IMR-90 (cell line): ENCODE measurements around the gene GHDC. TPM values are rescaled to one million over a fixed set of nuclear protein-coding genes. Genes with fewer than 3 reads are reported as not detected.

Source experiments
- ATAC-seq: fragments of 200-7000 bp; cut with Tn5 transposase; 2 replicates; pipeline ENCODE4 v1.9.1; 2020; ENCODE audit warnings: low read depth, mild to moderate bottlenecking, moderate library complexity
- BruUV-seq: library from RNA; stranded (reverse); fragments of 400-500 nt; replicated peaks from 2 replicates; lab custom pipeline; 2021; lab: Mats Ljungman, UMichigan
- CTCF ChIA-PET: fragments of 300-600 bp; formaldehyde crosslinking; extraction: SDS; loops from one replicate; lab custom pipeline; 2021; ENCODE audit warnings: antibody characterized with exemption; lab: Yijun Ruan, JAX
- POLR2A ChIA-PET: fragments of 300-600 bp; sonication (Branson Sonifier 250); formaldehyde crosslinking; loops from one replicate; lab custom pipeline; 2022; ENCODE audit warnings: antibody characterized with exemption; ENCODE audit not compliant: unreplicated experiment; lab: Charles Lee
- DNase-seq: peaks from one replicate; pipeline ENCODE4 v3.0.0; 2013
- H2AFZ ChIP-seq: replicated peaks from 2 replicates; pipeline ENCODE3; 2013; ENCODE audit warnings: low read length, mild to moderate bottlenecking; ENCODE audit not compliant: poor library complexity
- H2AK5ac ChIP-seq: 2 replicates; pipeline ENCODE4 v1.6.1; 2013; ENCODE audit warnings: low read depth, low read length, inconsistent platforms
- H2AK9ac ChIP-seq: replicated peaks from 2 replicates; pipeline ENCODE3; 2013; ENCODE audit warnings: mild to moderate bottlenecking, low read depth, low read length, moderate library complexity; ENCODE audit not compliant: poor library complexity
- H2BK120ac ChIP-seq: 2 replicates; pipeline ENCODE4 v1.6.1; 2013; ENCODE audit warnings: low read depth, low read length, inconsistent platforms
- H2BK15ac ChIP-seq: 3 replicates; pipeline ENCODE4 v1.6.1; 2013; ENCODE audit warnings: low read depth, low read length, inconsistent platforms
- H2BK20ac ChIP-seq: 2 replicates; pipeline ENCODE4 v1.6.1; 2013; ENCODE audit warnings: low read depth, mild to moderate bottlenecking, inconsistent platforms, low read length, moderate library complexity
- H2BK5ac ChIP-seq: 2 replicates; pipeline ENCODE4 v1.6.1; 2013; ENCODE audit warnings: mild to moderate bottlenecking, low read depth, low read length, inconsistent platforms; ENCODE audit not compliant: poor library complexity, severe bottlenecking
- H3K14ac ChIP-seq: replicated peaks from 2 replicates; pipeline ENCODE4 v1.6.1; 2013; ENCODE audit warnings: low read depth, low read length, inconsistent platforms
- H3K18ac ChIP-seq: 2 replicates; pipeline ENCODE4 v1.6.1; 2013; ENCODE audit warnings: low read depth, low read length, control low read depth
- H3K23ac ChIP-seq: 2 replicates; pipeline ENCODE4 v1.6.1; 2013; ENCODE audit warnings: low read depth, low read length, inconsistent platforms
- H3K27ac ChIP-seq: 2 replicates; pipeline ENCODE4 v1.5.1; 2013; ENCODE audit warnings: mild to moderate bottlenecking, control low read depth, low read length; ENCODE audit not compliant: insufficient read depth
- H3K27me3 ChIP-seq: 2 replicates; pipeline ENCODE4 v1.6.1; 2013; ENCODE audit warnings: low read length; ENCODE audit not compliant: control insufficient read depth, insufficient read depth
- H3K36me3 ChIP-seq: 2 replicates; pipeline ENCODE4 v1.6.1; 2013; ENCODE audit warnings: low read length, mixed read lengths; ENCODE audit not compliant: control insufficient read depth, insufficient read depth
- H3K4ac ChIP-seq: 2 replicates; pipeline ENCODE4 v1.6.1; 2013; ENCODE audit warnings: low read depth, low read length, inconsistent platforms
- H3K4me1 ChIP-seq: 2 replicates; pipeline ENCODE4 v1.6.1; 2013; ENCODE audit warnings: low read length, mixed read lengths; ENCODE audit not compliant: control insufficient read depth, insufficient read depth
- H3K4me2 ChIP-seq: 2 replicates; pipeline ENCODE4 v1.6.1; 2013; ENCODE audit warnings: low read depth, mild to moderate bottlenecking, control low read depth, low read length, moderate library complexity
- H3K4me3 ChIP-seq: 2 replicates; pipeline ENCODE4 v1.5.1; 2013; ENCODE audit warnings: low read depth, mild to moderate bottlenecking, control low read depth, low read length, moderate library complexity; ENCODE audit not compliant: insufficient read depth
- H3K56ac ChIP-seq: 2 replicates; pipeline ENCODE4 v1.6.1; 2013; ENCODE audit warnings: low read length, inconsistent platforms; ENCODE audit not compliant: insufficient read depth; ENCODE audit errors: extremely low read depth
- H3K79me1 ChIP-seq, 2 experiments: 2 replicates each; pipeline ENCODE4 v1.6.1; 2013; ENCODE audit warnings: low read length in 2 of 2, inconsistent platforms in 1 of 2, low read depth in 1 of 2
- H3K9ac ChIP-seq: 2 replicates; pipeline ENCODE4 v1.6.1; 2013; ENCODE audit warnings: low read depth, low read length, control low read depth
- H3K9me1 ChIP-seq: 2 replicates; pipeline ENCODE4 v1.6.1; 2013; ENCODE audit warnings: low read length, inconsistent platforms; ENCODE audit not compliant: insufficient read depth
- H3K9me3 ChIP-seq: 2 replicates; pipeline ENCODE4 v1.6.1; 2013; ENCODE audit warnings: low read length; ENCODE audit not compliant: control insufficient read depth, insufficient read depth
- H4K20me1 ChIP-seq: 2 replicates; pipeline ENCODE4 v1.6.1; 2013; ENCODE audit warnings: low read length, inconsistent platforms; ENCODE audit not compliant: insufficient read depth
- H4K5ac ChIP-seq: 2 replicates; pipeline ENCODE4 v1.6.1; 2013; ENCODE audit warnings: mild to moderate bottlenecking, low read depth, low read length, control low read depth
- H4K8ac ChIP-seq, 2 experiments: 2 replicates each; pipeline ENCODE4 v1.6.1; 2013; ENCODE audit warnings: low read depth in 2 of 2, low read length in 2 of 2, control low read depth in 1 of 2, inconsistent platforms in 1 of 2
- H4K91ac ChIP-seq: 2 replicates; pipeline ENCODE4 v1.6.1; 2013; ENCODE audit warnings: low read depth, low read length, inconsistent platforms; ENCODE audit not compliant: insufficient read depth
- BHLHE40 ChIP-seq: fragments of 150-350 bp; IDR thresholded peaks from 2 replicates; pipeline ENCODE4 v1.6.1; 2016; ENCODE audit warnings: mild to moderate bottlenecking, low read depth, low read length
- CEBPB ChIP-seq: IDR thresholded peaks from 2 replicates; pipeline ENCODE4 v1.6.1; 2012; ENCODE audit warnings: low read depth, low read length, improper control_type of control experiment
- CHD1 ChIP-seq: IDR thresholded peaks from 2 replicates; pipeline ENCODE4 v1.6.1; 2012; ENCODE audit warnings: low read depth, low read length, improper control_type of control experiment
- FOS ChIP-seq: fragments of 150-350 bp; IDR thresholded peaks from 2 replicates; pipeline ENCODE4 v1.6.1; 2016; ENCODE audit warnings: low read depth, low read length
- MAFK ChIP-seq: IDR thresholded peaks from 2 replicates; pipeline ENCODE4 v1.6.1; 2012; ENCODE audit warnings: low read depth, low read length, improper control_type of control experiment
- MAZ ChIP-seq: IDR thresholded peaks from 2 replicates; pipeline ENCODE4 v1.6.1; 2012; ENCODE audit warnings: low read depth, mild to moderate bottlenecking, low read length, improper control_type of control experiment, moderate library complexity, borderline replicate concordance
- MXI1 ChIP-seq: IDR thresholded peaks from 2 replicates; pipeline ENCODE4 v1.6.1; 2012; ENCODE audit warnings: low read depth, mild to moderate bottlenecking, low read length, moderate library complexity, borderline replicate concordance
- NFE2L2 ChIP-seq: fragments of 150-350 bp; IDR thresholded peaks from 2 replicates; pipeline ENCODE4 v1.6.1; 2016; ENCODE audit warnings: low read depth, mild to moderate bottlenecking, low read length
- POLR2A ChIP-seq: IDR thresholded peaks from 2 replicates; pipeline ENCODE4 v1.6.1; 2012; ENCODE audit warnings: mild to moderate bottlenecking, low read depth, low read length
- RAD21 ChIP-seq: IDR thresholded peaks from 2 replicates; pipeline ENCODE4 v1.6.1; 2012; ENCODE audit warnings: low read length, improper control_type of control experiment
- RCOR1 ChIP-seq: IDR thresholded peaks from 2 replicates; pipeline ENCODE4 v1.6.1; 2012; ENCODE audit warnings: mild to moderate bottlenecking, low read length, improper control_type of control experiment; ENCODE audit not compliant: insufficient replicate concordance
- RFX5 ChIP-seq: IDR thresholded peaks from 2 replicates; pipeline ENCODE4 v1.8.0; 2012; ENCODE audit warnings: low read depth, mild to moderate bottlenecking, low read length, moderate library complexity
- SMC3 ChIP-seq: fragments of 150-350 bp; IDR thresholded peaks from 2 replicates; pipeline ENCODE4 v1.6.1; 2016; ENCODE audit warnings: low read depth, mild to moderate bottlenecking, antibody characterized with exemption, low read length, moderate library complexity
- WGBS, 2 experiments: methylation state at CpG; one replicate each; pipeline versions ENCODE4 v1.1.5 to v1.1.7; 2013; ENCODE audit warnings: missing lambda C conversion rate in 2 of 2; ENCODE audit not compliant: insufficient read length in 1 of 2; ENCODE audit errors: extremely low coverage in 2 of 2; 5-methylcytosine and 5-hydroxymethylcytosine counted together
- dilution Hi-C: fragments of 300-500 bp; cut with HindIII; formaldehyde crosslinking; loops from one replicate; pipeline ENCODE4 v1.14.3; 2018; ENCODE audit warnings: low sequenced_read_pairs; ENCODE audit not compliant: unreplicated experiment
- in situ Hi-C: fragments of 300-500 bp; cut with MboI; formaldehyde crosslinking; loops from 3 replicates; pipeline ENCODE4 v1.14.3; 2019; ENCODE audit warnings: low sequenced_read_pairs, inconsistent platforms, mixed read lengths
- intact Hi-C: fragments of 100-400 bp; cut with micrococcal nuclease; formaldehyde crosslinking; loops from 2 replicates; pipeline ENCODE4 v1.10.0; 2022
- polyA plus RNA-seq, 3 experiments: library from polyadenylated mRNA; depleted of rRNA; stranded (reverse); fragments of >200 nt; gene quantifications; 2 replicates each; pipeline ENCODE4 v1.2.3, GENCODE V29; 2012; ENCODE audit warnings: low replicate concordance in 1 of 3
- total RNA-seq: library from RNA; depleted of rRNA; stranded (reverse); fragments of >200 nt; gene quantifications from 2 replicates; pipeline ENCODE4 v1.2.3, GENCODE V29; 2012
- TF ChIP-seq, protein P1 (sequence below): fragments of 150-350 bp; IDR thresholded peaks from 2 replicates; pipeline ENCODE4 v1.6.1; 2016; ENCODE audit warnings: low read depth, mild to moderate bottlenecking, low read length, moderate library complexity, borderline replicate concordance
- TF ChIP-seq, protein P2 (sequence below): conservative IDR thresholded peaks from 2 replicates; pipeline ENCODE4 v1.5.1; 2012; ENCODE audit warnings: mild to moderate bottlenecking, low read depth, low read length, improper control_type of control experiment
- TF ChIP-seq, protein P3 (sequence below): fragments of 150-350 bp; IDR thresholded peaks from 2 replicates; pipeline ENCODE4 v1.6.1; 2017; ENCODE audit warnings: mild to moderate bottlenecking, antibody characterized with exemption, low read length, low read depth

Gene GHDC
- total and polyA plus RNA-seq, 2 of the 4 experiments (the other 2 are of a cell fraction): 5.2 to 8.1 TPM

DNA sequence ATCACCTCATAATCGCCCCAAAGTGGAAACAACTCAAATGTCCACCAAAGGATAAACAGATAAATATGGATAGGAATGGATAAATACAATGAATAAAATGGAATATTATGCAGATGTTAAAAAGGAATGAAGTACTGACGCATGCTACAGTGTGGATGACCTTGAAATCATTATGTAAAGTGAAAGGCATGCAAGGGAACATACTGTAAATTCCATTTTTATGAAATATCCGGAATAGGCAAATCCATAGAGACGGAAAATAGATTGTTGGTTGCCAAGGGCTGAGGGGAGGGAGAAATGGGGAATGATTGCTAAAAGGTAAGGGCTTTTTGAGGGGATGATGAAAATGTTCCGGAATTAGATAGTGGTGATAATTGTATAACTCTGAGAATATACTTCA lies 45.9 kb upstream of the GHDC start:
- Histone ChIP-seq H3K4me1 (peaks cover 2% of the 10 kb centered on the region; the same call in 1 of the 2 replicates), H2BK5ac (no peak overlapping the region), H2AK5ac (no peak overlapping the region), H4K91ac (no peak overlapping the region), H3K9me3 (no peaks in the 10 kb centered on the region), H2BK120ac (no peak overlapping the region), H3K4me3 (no peak overlapping the region), H4K20me1 (peaks cover 35% of the 10 kb centered on the region), H3K9me1 (peaks cover 11% of the 10 kb centered on the region), H3K9ac (no peak overlapping the region), H3K4ac (no peak overlapping the region), H3K18ac (no peak overlapping the region), H2BK15ac (no peak overlapping the region), H3K79me1 (peaks cover 25 to 63% of the 10 kb centered on the region in 2 experiments), H4K5ac (no peak overlapping the region), H3K56ac (no peak overlapping the region), H4K8ac (no peak overlapping the region), H2AFZ (no peak overlapping the region), H3K27ac (no peak overlapping the region), H3K36me3 (no peaks in the 10 kb centered on the region), H3K14ac (no peak overlapping the region), H3K27me3 (no peaks in the 10 kb centered on the region), H2AK9ac (no peak overlapping the region), H3K4me2 (no peak overlapping the region), H2BK20ac (no peak overlapping the region), H3K23ac (no peak overlapping the region)
- no peak for DNase-seq
- ChIA-PET POLR2A (no interaction called here), CTCF (no interaction called here)
- TF ChIP-seq MAZ: no peak
- TF ChIP-seq, protein P1, sequence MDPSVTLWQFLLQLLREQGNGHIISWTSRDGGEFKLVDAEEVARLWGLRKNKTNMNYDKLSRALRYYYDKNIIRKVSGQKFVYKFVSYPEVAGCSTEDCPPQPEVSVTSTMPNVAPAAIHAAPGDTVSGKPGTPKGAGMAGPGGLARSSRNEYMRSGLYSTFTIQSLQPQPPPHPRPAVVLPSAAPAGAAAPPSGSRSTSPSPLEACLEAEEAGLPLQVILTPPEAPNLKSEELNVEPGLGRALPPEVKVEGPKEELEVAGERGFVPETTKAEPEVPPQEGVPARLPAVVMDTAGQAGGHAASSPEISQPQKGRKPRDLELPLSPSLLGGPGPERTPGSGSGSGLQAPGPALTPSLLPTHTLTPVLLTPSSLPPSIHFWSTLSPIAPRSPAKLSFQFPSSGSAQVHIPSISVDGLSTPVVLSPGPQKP: no peak
- TF ChIP-seq RAD21: no peak
- no peak for TF ChIP-seq MXI1
- TF ChIP-seq MAFK: no peak
- no peak for TF ChIP-seq CEBPB
- no peak for TF ChIP-seq POLR2A
- TF ChIP-seq, protein P2, sequence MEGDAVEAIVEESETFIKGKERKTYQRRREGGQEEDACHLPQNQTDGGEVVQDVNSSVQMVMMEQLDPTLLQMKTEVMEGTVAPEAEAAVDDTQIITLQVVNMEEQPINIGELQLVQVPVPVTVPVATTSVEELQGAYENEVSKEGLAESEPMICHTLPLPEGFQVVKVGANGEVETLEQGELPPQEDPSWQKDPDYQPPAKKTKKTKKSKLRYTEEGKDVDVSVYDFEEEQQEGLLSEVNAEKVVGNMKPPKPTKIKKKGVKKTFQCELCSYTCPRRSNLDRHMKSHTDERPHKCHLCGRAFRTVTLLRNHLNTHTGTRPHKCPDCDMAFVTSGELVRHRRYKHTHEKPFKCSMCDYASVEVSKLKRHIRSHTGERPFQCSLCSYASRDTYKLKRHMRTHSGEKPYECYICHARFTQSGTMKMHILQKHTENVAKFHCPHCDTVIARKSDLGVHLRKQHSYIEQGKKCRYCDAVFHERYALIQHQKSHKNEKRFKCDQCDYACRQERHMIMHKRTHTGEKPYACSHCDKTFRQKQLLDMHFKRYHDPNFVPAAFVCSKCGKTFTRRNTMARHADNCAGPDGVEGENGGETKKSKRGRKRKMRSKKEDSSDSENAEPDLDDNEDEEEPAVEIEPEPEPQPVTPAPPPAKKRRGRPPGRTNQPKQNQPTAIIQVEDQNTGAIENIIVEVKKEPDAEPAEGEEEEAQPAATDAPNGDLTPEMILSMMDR: no peak
- TF ChIP-seq RCOR1: no peak
- TF ChIP-seq BHLHE40: no peak
- no peak for TF ChIP-seq RFX5
- no peak for TF ChIP-seq SMC3
- TF ChIP-seq, protein P3, sequence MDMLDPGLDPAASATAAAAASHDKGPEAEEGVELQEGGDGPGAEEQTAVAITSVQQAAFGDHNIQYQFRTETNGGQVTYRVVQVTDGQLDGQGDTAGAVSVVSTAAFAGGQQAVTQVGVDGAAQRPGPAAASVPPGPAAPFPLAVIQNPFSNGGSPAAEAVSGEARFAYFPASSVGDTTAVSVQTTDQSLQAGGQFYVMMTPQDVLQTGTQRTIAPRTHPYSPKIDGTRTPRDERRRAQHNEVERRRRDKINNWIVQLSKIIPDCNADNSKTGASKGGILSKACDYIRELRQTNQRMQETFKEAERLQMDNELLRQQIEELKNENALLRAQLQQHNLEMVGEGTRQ: no peak
- TF ChIP-seq NFE2L2: no peak
- no peak for TF ChIP-seq CHD1
- TF ChIP-seq FOS: no peak
- in situ Hi-C loops (no loop called here), intact Hi-C loops (no loop called here), dilution Hi-C loops (no loop called here)
- ATAC-seq: no peak
- WGBS, 2 experiments: 96% methylated on average over 4 of the region's 5 CpGs; no CpG with 5 or more reads in 1 of the 2 experiments
- BruUV-seq: no TSS peak
